Lower leg skin (tissue), 3 donors: ENCODE measurements around the gene OTULIN.

ENCODE experiments used
- CTCF ChIP-seq, 3 donors: fragments of 450-650 bp; IDR thresholded peaks; one replicate each; pipeline ENCODE4 v1.5.1; 2016; ENCODE audit warnings: antibody characterized with exemption in 3 of 3, mild to moderate bottlenecking in 3 of 3, moderate library complexity in 2 of 3
- POLR2A ChIP-seq, 2 donors: fragments of 450-650 bp; IDR thresholded peaks; one replicate each; pipeline ENCODE4 v1.6.1; 2016 to 2017; ENCODE audit warnings: antibody characterized with exemption in 2 of 2, mild to moderate bottlenecking in 1 of 2, moderate library complexity in 1 of 2

GRCh38 chr5:14666357-14666756 lies 1.8 kb downstream of the OTULIN start:
- TF ChIP-seq CTCF (IDR thresholded peaks at IDR 0.05) (no peak), POLR2A (IDR thresholded peaks at IDR 0.05) (no peak)
